MM.1S (cell line): ENCODE data around the gene ENO3.

Experiments used
- EZH2 ChIP-seq: fragments of 300-600 bp; sonication (generic); optimal IDR thresholded peaks from 2 replicates; pipeline ENCODE3; 2017; ENCODE audit warnings: low read depth, mild to moderate bottlenecking, antibody characterized with exemption, low read length, mixed read lengths
- TF ChIP-seq, protein P1 (sequence below): fragments of 300-600 bp; sonication (generic); IDR thresholded peaks from 2 replicates; pipeline ENCODE4 v1.5.1; 2016; ENCODE audit warnings: antibody characterized with exemption, low read length, mixed read lengths

DNA sequence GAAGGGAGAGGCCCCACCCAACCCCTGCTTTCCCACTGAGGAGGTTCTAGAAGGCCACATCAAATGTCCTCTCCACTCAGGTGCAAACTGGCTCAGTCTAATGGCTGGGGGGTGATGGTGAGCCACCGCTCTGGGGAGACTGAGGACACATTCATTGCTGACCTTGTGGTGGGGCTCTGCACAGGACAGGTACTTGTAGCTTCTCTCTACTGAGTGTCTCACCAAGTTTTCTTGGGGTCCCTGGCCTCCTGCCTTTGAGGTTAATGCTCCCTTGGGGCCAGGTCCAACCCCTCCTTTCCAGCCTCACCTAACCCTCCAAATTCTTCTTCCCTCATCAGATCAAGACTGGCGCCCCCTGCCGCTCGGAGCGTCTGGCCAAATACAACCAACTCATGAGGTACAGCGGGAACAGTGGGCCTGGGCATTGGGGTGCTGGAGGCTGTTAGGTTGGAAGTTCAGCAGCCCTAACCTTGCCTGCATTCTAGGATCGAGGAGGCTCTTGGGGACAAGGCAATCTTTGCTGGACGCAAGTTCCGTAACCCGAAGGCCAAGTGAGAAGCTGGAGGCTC is 5.7 kb downstream of the ENO3 start:
- TF ChIP-seq, protein P1, sequence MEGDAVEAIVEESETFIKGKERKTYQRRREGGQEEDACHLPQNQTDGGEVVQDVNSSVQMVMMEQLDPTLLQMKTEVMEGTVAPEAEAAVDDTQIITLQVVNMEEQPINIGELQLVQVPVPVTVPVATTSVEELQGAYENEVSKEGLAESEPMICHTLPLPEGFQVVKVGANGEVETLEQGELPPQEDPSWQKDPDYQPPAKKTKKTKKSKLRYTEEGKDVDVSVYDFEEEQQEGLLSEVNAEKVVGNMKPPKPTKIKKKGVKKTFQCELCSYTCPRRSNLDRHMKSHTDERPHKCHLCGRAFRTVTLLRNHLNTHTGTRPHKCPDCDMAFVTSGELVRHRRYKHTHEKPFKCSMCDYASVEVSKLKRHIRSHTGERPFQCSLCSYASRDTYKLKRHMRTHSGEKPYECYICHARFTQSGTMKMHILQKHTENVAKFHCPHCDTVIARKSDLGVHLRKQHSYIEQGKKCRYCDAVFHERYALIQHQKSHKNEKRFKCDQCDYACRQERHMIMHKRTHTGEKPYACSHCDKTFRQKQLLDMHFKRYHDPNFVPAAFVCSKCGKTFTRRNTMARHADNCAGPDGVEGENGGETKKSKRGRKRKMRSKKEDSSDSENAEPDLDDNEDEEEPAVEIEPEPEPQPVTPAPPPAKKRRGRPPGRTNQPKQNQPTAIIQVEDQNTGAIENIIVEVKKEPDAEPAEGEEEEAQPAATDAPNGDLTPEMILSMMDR = peak; percentile 53
- TF ChIP-seq EZH2 = no peak
